NB4 (cell line): ENCODE data around the gene INO80E.

Experiments
- DNase-seq: peaks from one replicate; pipeline ENCODE4 v3.0.0; 2010; ENCODE audit warnings: low read depth
- H3K4me3 ChIP-seq: one replicate; pipeline ENCODE4 v1.5.1; 2011; ENCODE audit warnings: mild to moderate bottlenecking, low read depth, low read length, moderate library complexity
- MYC ChIP-seq: IDR thresholded peaks from 2 replicates; pipeline ENCODE4 v1.6.1; 2011; ENCODE audit warnings: low read depth, low read length
- POLR2A ChIP-seq: IDR thresholded peaks from 2 replicates; pipeline ENCODE4 v1.6.1; 2011; ENCODE audit warnings: mild to moderate bottlenecking; ENCODE audit not compliant: insufficient read length; ENCODE audit errors: extremely low read depth
- TF ChIP-seq, protein P1 (sequence below): IDR thresholded peaks from one replicate; pipeline ENCODE4 v1.5.1; 2012; ENCODE audit warnings: low read depth, low read length
- TF ChIP-seq, protein P2 (sequence below): IDR thresholded peaks from 2 replicates; pipeline ENCODE4 v1.6.1; 2011; ENCODE audit warnings: low read depth, low read length

INO80E gene

DNA sequence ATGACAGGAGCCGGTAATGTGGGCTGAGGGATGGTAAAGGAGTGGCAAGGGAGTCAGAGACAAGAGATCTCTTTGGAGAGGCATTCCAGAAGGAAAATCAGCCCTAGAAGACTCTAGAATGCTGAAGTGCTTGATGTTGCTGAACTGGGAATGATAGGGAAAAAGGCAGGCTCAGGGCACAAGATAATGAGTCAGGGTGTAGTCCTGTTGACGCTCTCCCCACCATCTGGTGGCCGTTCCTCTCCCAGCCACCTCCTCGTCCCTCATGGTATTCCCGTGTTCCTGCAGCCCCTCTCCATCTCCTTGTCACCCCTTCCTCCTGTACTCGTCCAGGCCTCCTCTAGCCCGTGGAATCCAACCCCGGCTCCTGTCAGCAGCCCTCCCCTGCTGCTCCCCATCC, 58.4 kb downstream of the INO80E start:
- H3K4me3 ChIP-seq, result no peak overlapping the region
- no peak for DNase-seq
- TF ChIP-seq, protein P1, sequence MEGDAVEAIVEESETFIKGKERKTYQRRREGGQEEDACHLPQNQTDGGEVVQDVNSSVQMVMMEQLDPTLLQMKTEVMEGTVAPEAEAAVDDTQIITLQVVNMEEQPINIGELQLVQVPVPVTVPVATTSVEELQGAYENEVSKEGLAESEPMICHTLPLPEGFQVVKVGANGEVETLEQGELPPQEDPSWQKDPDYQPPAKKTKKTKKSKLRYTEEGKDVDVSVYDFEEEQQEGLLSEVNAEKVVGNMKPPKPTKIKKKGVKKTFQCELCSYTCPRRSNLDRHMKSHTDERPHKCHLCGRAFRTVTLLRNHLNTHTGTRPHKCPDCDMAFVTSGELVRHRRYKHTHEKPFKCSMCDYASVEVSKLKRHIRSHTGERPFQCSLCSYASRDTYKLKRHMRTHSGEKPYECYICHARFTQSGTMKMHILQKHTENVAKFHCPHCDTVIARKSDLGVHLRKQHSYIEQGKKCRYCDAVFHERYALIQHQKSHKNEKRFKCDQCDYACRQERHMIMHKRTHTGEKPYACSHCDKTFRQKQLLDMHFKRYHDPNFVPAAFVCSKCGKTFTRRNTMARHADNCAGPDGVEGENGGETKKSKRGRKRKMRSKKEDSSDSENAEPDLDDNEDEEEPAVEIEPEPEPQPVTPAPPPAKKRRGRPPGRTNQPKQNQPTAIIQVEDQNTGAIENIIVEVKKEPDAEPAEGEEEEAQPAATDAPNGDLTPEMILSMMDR, result no peak
- TF ChIP-seq MYC (no peak), POLR2A (no peak)
- TF ChIP-seq, protein P2, sequence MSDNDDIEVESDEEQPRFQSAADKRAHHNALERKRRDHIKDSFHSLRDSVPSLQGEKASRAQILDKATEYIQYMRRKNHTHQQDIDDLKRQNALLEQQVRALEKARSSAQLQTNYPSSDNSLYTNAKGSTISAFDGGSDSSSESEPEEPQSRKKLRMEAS, result no peak

DNA sequence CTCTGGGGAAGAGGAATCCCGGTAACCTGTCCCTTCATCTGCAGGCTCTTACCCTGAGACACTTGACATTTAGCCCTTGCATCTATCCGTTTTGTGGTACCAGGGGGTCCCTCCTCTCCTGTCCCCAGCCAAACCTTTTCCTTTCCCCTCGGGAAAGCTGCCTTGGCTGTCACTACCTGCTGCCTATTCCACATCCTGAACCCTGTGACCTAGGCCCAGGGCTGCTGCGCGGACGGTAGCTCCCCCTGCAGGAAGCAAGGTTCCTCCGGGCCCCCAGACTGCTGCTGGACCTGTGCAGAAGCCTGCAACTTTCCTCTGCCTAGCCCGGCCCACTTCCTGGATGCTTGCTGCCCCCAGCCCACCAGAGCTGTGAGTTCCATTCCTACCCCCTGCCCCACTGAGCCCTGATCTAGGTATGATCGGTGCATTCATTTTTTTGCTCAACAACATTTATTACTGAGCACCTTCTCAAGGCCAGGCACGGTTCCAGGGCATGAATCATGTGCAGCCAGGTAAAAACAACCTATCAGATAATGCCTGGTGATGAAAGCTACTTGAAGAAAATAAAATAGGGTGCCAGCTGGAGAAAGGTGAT, 59.0 kb downstream of the INO80E start:
- TF ChIP-seq, protein P2, result no peak
- TF ChIP-seq, protein P1, result peak; percentile 68
- TF ChIP-seq MYC (no peak), POLR2A (no peak)
- no peak overlapping the region for H3K4me3 ChIP-seq
- DNase-seq, result peak; percentile 59
